ENCODE data around the gene MLLT3.
"Not testable (repeated sequence)": the region's sequence is repeated elsewhere in the genome, so short reads cannot be mapped to it uniquely, and the experiment has no call there.

Gene MLLT3

DNA sequence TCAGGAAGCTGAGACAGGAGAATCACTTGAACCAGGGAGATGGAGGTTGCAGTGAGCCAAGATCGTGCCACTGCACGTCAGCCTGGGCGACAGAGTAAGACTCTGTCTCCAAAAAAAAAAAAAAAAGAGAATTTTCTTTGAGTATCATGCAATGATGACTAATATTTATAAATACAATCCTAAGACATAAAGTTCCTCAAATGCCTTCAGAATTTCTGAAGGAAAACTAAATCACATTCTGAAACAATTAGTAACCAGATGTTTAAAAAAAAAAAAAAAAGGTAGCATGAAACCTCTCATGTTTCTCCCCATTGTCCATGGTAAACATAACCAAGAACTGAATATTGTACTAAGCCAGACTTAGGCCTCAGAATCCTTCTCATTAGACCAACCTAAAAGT is 23.1 kb downstream of the MLLT3 start:
- no peak for DNase-seq (ENCODE audit: low read depth in 2 of 3, low spot score in 1 of 3)

DNA sequence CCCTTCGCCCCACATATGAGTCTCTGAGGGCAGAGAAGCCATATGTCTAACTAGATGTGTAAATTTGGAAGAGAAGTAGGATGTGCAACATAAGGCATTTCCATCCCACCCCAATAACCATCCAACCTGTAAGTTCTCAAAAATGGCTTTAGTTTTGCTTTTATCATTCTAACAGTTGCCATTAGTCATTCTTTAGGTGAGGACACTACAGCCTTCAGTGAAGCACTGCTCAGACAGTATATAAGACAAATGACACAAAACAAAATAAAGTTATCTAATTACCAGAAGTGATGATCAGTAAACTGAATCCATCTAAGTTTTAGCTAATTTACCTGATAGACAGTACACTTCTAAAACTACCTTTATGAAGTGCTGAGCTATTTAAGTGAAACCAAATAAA is 23.9 kb downstream of the MLLT3 start:
- no peak for DNase-seq (ENCODE audit: low read depth in 2 of 3, low spot score in 1 of 3)

DNA sequence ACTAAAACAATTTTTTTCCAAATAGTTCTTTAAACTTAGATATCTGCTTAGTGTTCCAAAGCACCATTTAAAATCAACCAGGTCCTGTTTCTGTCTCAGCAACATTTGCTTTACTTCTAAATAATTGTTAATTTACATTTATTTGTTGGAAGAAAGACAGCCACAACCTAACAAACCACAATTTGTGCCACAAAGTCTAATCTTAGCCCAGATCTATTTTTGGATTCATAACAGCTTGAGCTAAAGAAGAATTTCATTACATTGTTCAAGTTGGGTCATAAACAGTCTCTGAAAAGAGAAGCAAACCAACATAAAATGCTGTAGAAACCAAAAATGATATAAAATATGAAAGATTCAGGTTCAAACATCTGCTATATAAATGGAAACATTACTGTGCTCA is 24.4 kb downstream of the MLLT3 start:
- no peak for DNase-seq (ENCODE audit: low read depth in 2 of 3, low spot score in 1 of 3)

DNA sequence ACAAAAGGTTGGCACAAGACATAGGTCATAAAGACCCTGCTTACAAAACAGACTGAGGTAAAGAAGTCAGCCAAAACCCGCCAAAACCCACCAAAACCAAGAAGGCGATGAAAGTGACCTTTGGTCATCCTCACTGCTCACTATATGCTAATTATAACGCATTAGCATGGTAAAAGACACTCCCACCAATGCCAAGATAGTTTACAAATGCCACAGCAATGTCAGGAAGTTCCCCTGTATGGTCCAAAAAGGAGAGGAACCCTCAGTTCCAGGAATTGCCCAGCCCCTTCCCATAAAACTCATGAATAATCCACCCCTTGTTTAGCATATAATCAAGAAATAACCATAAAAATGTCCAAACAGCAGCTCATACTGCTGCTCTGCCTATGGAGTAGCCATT is 27.7 kb downstream of the MLLT3 start:
- no peak for DNase-seq (ENCODE audit: low read depth in 2 of 3, low spot score in 1 of 3)

DNA sequence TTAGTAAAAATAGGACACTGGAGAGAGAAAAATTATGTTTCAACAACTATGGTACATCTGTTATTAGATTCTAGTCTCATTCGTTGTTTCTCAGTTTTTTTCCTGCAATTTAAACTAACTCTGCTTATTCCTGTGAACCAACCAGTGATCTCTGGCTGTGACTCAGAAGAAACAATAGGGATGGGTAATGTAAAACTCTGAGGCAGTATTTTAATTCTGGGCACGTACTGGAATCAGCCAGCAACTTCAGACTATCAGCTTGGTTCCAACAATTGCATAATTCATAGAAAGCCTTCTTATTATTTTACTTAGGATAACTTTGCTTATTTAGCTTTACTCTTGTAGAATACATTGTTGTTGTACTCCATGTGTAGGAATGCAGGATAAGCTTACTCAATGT is 28.8 kb downstream of the MLLT3 start:
- DNase-seq (ENCODE audit: low read depth in 2 of 3, low spot score in 1 of 3), result no peak

DNA sequence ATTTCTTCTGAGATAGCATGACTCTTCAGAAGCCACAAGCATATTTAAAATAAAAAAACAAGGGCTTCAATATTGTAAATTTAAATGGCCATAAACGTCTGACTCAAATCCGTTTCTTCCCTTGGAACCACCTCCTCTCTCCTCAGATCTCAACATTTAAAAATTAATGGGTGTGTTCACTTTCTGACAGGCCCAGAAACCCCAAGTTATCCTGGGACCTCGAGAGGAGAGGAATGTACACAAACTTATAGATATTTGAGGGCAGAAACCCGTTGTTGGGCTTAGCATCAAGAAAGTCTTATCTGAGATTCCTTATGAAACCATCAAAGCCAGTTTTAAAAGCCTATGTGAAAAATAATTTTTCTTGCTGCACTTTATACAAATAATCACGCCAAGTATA is 29.2 kb downstream of the MLLT3 start:
- no peak for DNase-seq (ENCODE audit: low read depth in 2 of 3, low spot score in 1 of 3)

DNA sequence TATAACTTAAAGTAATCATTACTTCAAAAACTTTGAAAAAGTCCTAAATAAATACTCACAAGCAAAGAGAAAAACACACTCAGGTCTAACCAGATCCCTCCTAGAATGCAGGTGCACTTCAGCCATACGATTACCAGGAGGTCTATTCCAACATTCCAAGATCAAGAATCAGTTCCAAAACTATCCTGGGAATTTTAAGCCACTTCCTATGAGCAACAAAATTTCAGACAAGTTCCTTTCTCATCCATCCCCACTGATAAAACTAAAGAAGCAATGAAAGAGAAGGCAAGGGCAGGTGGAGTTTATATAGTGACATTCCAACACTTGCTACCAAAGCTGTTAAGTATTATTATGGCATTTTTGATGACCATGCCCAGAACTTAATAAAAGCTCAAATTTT is 29.6 kb downstream of the MLLT3 start:
- DNase-seq (ENCODE audit: low read depth in 2 of 3, low spot score in 1 of 3), result no peak

DNA sequence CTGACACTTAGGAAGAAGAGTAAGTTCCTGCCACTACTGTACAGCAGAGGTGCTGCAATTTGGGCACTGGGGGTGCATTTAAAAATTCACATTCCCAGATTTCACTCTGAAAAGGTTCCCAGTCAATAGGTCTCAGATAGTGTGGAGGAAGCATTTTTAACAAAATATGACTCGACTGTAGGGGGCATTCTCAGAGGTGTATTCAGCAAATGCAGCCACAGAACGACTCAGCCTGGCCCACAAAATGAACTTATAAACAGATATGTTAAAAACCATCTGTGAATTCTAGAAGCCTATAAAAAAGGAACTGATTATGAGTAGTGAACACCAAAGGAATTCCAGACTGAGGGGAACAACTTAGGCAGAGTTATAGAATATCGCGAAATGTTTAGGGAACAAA is 31.1 kb downstream of the MLLT3 start:
- no peak for DNase-seq (ENCODE audit: low read depth in 2 of 3, low spot score in 1 of 3)

DNA sequence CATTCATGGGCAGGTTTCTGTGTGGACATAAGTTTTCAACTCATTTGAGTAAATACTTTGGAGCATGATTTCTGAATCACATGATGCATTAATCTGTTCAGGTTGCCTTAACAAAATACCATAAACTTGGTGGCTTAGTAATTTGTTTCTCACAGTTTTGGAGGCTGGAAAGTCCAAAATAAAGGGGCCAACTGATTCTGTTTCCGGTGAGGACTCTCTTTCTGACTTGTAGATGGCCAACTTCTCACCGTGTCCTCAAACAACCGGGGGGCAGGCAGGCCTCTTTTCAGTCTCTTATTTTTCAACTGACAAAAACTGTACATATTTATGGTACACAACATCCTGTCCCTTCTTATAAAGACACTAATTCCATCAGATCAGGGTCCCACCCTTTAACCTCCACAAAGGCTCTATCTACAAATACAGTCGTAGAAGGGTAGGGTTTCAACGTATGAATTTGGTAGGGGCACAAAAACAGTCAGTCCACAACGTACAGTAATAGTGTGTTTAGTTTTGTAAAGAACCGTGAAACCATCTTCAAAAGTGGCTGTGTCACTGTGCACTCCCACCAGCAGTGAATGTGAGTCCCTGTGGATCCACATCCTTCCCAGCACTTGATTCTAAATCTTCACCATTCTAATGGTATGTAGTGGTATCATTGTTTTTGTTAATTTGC is 37.2 kb downstream of the MLLT3 start:
- no peak for DNase-seq (ENCODE audit: low read depth in 2 of 3, low spot score in 1 of 3)

DNA sequence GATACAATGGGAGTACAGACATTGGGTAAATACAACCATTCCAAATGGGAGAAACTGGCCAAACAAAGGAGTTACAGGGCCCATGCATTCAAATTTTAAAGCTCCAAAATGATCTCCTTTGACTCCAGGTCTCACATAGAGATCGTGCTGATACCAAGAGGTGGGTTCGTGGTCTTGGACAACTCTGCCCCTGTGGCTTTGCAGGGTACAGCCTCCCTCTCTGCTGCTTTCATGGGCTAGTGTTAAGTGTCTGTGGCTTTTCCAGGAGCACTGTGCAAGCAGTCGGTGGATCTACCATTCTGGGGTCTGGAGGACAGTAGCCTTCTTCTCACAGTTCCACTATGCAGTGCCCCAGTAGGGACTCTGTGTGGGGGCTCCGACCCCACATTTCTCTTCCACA is 39.2 kb downstream of the MLLT3 start:
- not testable (repeated sequence) for DNase-seq (ENCODE audit: low read depth in 2 of 3, low spot score in 1 of 3)

DNA sequence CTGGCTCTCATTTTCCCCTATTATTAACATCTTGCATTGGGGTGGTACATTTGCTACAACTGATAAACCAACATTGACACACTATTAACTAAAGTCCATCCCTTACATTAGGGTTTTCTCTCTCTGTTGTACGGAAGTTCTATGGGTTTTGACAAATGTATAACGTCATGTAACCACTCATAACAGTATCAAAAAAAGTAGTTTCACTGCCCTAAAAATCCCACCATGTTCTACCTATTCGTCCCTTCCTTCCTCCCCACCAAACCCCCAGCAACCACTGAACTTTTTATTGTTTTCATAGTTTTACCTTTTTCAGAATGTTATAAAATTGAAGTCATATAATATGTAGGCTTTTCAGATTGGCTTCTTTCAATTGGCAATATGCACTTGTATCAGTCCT is 40.1 kb downstream of the MLLT3 start:
- DNase-seq (ENCODE audit: low read depth in 2 of 3, low spot score in 1 of 3), result no peak

DNA sequence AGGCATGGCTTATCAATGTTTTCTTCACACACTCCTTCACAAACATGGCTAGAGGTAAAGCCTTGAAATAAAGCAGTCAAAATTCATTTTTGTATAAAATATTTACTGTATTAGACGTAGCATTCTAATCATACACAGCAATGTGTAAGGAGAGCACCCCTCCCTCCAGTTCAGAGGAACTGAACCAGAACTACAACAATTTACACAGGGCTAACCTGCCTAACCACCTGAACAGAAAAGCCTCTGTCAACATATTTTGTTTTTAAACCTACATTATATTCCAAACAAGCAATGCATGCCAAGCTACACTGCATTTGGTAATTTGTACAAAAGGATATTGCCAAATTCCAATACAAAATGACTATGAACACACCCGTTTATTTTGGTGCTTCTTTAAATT is 41.6 kb downstream of the MLLT3 start:
- no peak for DNase-seq (ENCODE audit: low read depth in 2 of 3, low spot score in 1 of 3)

DNA sequence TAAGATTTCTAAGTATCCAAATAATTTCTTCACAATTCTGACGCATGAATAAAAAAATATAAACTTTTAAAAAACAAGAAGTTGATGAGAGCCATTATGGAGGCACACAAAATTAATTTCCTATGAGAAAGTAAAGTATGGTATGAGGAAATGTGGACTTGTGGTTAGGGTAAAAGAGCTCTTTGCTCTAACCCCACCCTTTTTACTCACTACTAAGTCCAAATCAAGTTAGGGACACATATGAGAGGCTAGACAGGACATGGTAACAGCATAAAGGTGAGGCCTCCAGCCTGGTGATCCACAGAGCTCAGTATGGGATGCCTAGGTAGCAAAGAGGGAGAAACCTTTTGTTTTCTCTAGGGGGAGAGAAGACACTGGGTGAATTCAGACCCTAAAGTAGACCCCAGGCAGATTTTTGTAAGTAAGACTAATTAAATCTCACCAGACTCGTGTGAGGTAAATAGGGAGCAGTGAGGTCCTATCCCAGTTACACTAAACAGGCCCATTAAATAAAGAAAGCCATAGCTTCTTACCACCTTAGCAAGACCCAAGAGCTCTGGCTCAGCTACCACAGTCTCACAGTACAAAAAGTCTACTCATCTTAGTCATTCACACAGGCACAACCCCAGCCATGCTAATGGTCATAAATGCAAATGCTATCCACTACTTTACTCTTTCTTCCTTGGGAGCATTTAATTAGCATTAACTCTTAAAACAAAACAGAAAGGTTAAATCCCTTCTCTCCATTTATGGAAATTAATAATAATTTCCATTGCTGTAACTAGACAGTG is 42.6 kb downstream of the MLLT3 start:
- DNase-seq (ENCODE audit: low read depth in 2 of 3, low spot score in 1 of 3), result no peak

DNA sequence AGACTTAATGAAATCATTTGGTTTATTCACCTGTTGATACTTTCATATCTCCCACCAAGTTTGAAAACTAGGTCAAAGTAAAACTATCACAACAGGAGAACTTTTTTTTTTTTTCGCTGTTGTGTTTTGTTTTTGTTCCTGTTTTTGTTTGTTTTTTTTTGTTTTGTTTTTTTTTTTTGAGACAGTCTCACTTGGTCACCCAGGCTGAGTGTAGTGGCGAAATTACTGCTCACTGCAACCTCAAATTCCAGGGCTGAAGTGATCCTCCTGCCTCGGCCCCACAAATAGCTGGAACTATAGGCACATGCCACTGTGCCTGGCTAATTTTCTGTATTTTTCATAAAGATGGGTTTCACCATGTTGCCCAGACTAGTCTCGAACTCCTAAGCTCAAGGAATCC is 49.3 kb downstream of the MLLT3 start:
- no peak for DNase-seq (ENCODE audit: low read depth in 2 of 3, low spot score in 1 of 3)

DNA sequence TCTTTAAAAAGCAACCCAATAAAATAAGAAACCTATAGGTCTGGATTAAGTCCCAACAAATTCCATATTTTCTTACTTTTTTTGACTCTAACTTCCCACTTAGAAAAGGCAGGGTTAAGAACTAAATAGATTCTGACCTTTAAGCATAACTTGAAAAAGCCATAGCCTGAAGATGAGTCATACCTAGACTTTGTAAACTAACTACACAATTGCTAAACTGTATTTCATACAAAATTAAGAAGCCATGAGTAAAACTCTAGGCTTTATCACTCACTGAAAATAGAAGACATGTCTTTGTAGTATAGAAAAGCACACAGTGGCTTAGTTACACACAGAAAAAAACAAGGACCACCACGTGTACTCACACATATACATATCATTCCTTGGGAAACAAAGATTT is 51.5 kb downstream of the MLLT3 start:
- no peak for DNase-seq (ENCODE audit: low read depth in 2 of 3, low spot score in 1 of 3)

DNA sequence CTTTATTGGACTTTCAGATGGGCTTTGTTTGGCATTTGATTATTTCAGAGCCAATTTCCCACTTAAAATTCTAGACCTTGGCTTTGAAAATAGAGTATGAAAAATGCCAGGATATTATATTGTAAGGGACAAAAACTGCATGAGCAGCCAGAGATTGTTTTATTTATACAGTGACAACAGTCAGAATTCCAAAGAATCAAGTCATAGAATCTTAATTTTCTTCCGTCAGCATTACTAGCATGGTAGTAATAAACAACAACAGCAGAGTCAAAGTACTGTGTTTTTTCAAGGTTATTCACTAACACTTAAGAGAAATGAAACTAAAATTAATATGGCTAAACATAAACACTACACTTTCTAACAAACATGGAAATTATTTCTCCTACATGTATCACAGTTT is 52.2 kb downstream of the MLLT3 start:
- DNase-seq (ENCODE audit: low read depth in 2 of 3, low spot score in 1 of 3), result no peak

DNA sequence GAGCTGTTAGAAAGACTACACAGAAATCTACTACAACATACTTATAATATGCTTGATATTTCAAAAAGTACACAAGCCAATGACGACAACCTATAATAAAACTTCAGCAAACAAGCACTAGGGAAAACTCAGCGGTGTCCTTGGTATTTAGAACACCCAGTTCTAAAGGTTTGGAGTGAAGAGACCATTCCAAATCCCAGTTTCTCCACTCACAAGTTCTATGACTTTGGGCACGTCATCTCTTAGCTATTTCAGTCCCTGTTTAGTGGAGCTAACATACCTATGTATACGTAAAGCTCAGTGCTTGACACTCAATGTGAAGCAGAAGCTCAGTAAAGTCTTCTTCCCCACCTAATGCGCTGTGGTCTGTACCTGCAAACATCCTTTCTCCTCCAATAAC is 52.8 kb downstream of the MLLT3 start:
- no peak for DNase-seq (ENCODE audit: low read depth in 2 of 3, low spot score in 1 of 3)

DNA sequence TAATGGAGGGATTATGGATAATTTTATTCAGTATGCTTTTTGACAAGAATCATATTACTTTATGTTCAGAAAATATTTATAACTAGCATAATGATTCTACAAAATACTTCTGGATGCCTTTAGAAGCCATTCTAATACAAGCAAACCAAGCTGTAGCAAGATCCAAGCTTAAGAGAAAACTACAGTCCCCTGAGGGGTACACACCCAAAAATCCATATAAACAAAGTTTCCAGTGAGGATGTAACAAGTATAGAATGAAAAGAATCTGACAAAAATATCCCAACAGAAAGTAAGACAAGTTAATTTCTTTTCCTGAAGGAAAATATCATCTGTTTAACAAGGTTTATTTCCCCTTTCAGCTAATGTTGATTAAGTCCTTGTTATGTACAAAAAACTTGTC is 53.9 kb downstream of the MLLT3 start:
- no peak for DNase-seq (ENCODE audit: low read depth in 2 of 3, low spot score in 1 of 3)

DNA sequence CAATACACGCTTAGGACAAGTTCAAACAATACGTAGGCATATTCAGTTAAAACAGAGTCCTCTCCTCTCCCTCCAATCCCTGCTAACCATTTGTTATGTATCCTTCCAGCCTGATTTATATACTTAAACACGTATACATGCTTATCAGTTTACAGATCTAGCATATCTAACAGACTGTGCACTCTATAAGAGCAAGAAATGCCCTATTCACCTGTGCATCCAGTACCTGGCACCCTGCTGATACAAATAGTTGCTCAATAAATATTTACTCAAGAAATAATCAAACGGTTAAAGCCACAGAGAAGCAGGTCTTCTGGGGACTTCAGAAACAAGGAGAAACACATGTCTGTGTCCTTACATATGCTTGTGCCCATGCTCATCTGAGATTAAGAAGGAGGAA is 55.9 kb downstream of the MLLT3 start:
- DNase-seq (ENCODE audit: low read depth in 2 of 3, low spot score in 1 of 3), result no peak

DNA sequence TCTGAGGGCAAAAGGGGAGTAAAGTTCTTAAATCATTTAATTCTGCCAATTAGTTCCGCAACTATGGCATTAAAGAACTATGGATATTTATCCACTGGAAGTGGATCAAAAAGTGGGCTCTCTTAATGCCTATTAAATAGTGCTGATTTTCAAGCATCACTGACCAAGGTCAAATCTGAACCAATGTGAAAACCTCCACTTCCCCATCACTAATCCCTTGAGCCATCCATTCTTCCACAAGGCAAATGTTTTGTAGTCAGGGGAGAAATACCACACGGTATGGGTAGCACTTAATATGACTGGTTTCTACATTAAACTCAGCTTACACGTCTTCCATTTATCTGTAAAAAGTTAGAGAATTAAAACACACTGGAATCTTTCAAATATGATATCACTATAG is 57.6 kb downstream of the MLLT3 start:
- no peak for DNase-seq (ENCODE audit: low read depth in 2 of 3, low spot score in 1 of 3)

DNA sequence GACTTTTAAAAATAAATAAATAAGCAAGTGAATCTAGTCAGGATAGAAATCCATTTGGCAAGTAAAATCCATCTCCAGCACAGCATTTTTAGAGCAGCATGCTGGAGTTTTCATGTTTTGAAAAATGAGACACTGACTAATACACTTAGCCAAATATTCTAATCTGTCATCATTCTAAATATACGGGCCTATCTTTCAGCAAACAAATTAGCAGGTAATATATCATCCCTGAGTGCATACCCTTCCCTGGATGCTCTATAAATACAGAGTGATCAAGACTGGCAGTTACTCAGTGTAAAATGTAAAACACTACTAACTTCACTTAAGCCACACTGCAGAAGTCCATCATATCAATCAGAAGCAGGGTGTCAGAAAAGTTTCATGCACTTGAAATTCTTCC is 58.4 kb downstream of the MLLT3 start:
- DNase-seq (ENCODE audit: low read depth in 2 of 3, low spot score in 1 of 3), result no peak

DNA sequence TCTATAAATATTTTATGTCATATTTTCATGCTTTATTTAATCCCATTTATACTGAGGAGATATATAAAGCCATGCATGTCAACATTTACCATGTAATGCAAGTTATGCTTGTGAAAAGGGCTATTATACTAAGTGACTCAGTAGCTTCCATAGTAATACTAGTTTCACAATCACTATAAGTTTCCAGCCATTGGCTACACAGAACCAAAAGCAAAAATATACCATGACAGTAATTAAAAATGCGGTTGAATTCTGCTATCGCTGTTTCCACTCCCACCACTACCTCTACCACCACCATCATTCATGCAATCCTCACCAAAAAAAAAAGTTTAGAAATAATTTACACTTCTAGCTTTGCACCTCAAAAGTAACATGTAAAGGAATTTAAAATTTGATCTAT is 60.2 kb downstream of the MLLT3 start:
- DNase-seq (ENCODE audit: low read depth in 2 of 3, low spot score in 1 of 3), result no peak

DNA sequence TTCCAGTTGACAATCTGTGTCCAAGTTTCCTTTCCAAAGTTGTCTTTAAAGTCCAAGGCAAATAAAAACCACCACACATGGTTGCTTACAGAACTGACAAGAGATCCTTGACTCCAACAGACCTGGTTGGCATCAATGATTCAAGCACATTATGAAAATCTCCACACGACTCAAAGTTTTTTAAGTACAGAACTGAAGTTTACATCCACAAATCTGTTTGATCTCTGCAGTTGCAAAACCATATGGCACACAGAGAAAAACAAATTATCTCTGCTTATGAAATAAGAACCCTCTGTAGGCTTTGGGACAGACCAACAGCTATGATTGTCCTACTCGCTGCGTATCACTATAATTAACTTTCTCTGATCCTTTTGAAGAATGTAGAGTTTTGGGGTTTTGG is 60.8 kb downstream of the MLLT3 start:
- no peak for DNase-seq (ENCODE audit: low read depth in 2 of 3, low spot score in 1 of 3)
